Endothelial cell of umbilical vein (primary cell): ENCODE results near the gene KIF2C. TPM values are rescaled to one million over a fixed set of nuclear protein-coding genes. Genes with fewer than 3 reads are reported as not detected.

Source experiments
- BruUV-seq: library from RNA; stranded (reverse); fragments of 400-500 nt; replicated peaks from 2 replicates; lab custom pipeline; 2021; lab: Mats Ljungman, UMichigan
- CTCF ChIA-PET: fragments of 300-600, 350-600 bp; sonication (Branson Sonifier 250); formaldehyde crosslinking; loops from one replicate; lab custom pipeline; 2021; ENCODE audit warnings: antibody characterized with exemption, inconsistent platforms; lab: Charles Lee
- POLR2A ChIA-PET: fragments of 300-600, 350-600 bp; sonication (Branson Sonifier 250); formaldehyde crosslinking; loops from one replicate; lab custom pipeline; 2021; ENCODE audit warnings: antibody characterized with exemption, inconsistent platforms; lab: Charles Lee
- DNase-seq: peaks from one replicate; pipeline ENCODE4 v3.0.0-alpha.2; 2011; ENCODE audit warnings: low read depth, low spot score
- FAIRE-seq: peaks from 2 replicates; lab custom pipeline; 2011; peaks lifted over from hg19 to GRCh38; lab: Jason Lieb, UNC
- H2AFZ ChIP-seq: 2 replicates; pipeline ENCODE4 v1.6.0; 2012; ENCODE audit warnings: low read depth, low read length, control low read depth, inconsistent platforms
- H3K27ac ChIP-seq: 2 replicates; pipeline ENCODE4 v1.5.1; 2011; ENCODE audit warnings: low read depth, mild to moderate bottlenecking, control low read depth, low read length, moderate library complexity; ENCODE audit not compliant: insufficient read depth
- H3K27me3 ChIP-seq, 2 experiments: 2 replicates each; pipeline versions ENCODE4 v1.6.0 to v1.6.1; 2011; ENCODE audit warnings: low read length in 2 of 2, mixed read lengths in 1 of 2; ENCODE audit not compliant: control insufficient read depth in 2 of 2, insufficient read depth in 2 of 2
- H3K36me3 ChIP-seq, 2 experiments: 2 replicates in 1 of 2; 3 replicates in 1 of 2; pipeline ENCODE4 v1.5.1; 2011; ENCODE audit warnings: low read length in 2 of 2, mild to moderate bottlenecking in 1 of 2, moderate library complexity in 1 of 2; ENCODE audit not compliant: control insufficient read depth in 2 of 2, insufficient read depth in 2 of 2; ENCODE audit errors: extremely low read depth in 1 of 2
- H3K4me1 ChIP-seq: 3 replicates; pipeline ENCODE4 v1.5.1; 2011; ENCODE audit warnings: mild to moderate bottlenecking, low read length; ENCODE audit not compliant: control insufficient read depth, insufficient read depth; ENCODE audit errors: extremely low read depth
- H3K4me2 ChIP-seq: 2 replicates; pipeline ENCODE4 v1.6.1; 2011; ENCODE audit warnings: low read length, control low read depth, mixed read lengths; ENCODE audit not compliant: insufficient read depth
- H3K4me3 ChIP-seq, 3 experiments: fragments of 200-600 bp in 1 of 3; sonication (generic), shearing (Covaris generic) in 1 of 3; replicated peaks in 1 of 3; 2 replicates each; pipeline ENCODE4 v1.5.1; 2011 to 2016; ENCODE audit warnings: control low read depth in 3 of 3, low read length in 3 of 3, mild to moderate bottlenecking in 2 of 3, inconsistent platforms in 1 of 3, low read depth in 1 of 3, moderate library complexity in 1 of 3; ENCODE audit not compliant: insufficient read depth in 1 of 3
- H3K79me2 ChIP-seq: 2 replicates; pipeline ENCODE4 v1.6.0; 2012; ENCODE audit warnings: low read length, inconsistent platforms; ENCODE audit not compliant: control insufficient read depth, insufficient read depth
- H3K9ac ChIP-seq: replicated peaks from 2 replicates; pipeline ENCODE3; 2011; ENCODE audit warnings: low read length, control low read depth; ENCODE audit not compliant: insufficient read depth; ENCODE audit errors: extremely low read depth
- H3K9me1 ChIP-seq: replicated peaks from 3 replicates; pipeline ENCODE4 v1.6.0; 2011; ENCODE audit warnings: mild to moderate bottlenecking, low read length; ENCODE audit not compliant: control insufficient read depth, insufficient read depth; ENCODE audit errors: extremely low read depth
- H3K9me3 ChIP-seq: replicated peaks from 2 replicates; pipeline ENCODE4 v1.5.1; 2012; ENCODE audit warnings: low read length, inconsistent platforms; ENCODE audit not compliant: control insufficient read depth, insufficient read depth
- H4K20me1 ChIP-seq: replicated peaks from 2 replicates; pipeline ENCODE3; 2011; ENCODE audit warnings: mild to moderate bottlenecking, low read length; ENCODE audit not compliant: control insufficient read depth, insufficient read depth; ENCODE audit errors: extremely low read depth
- CTCF ChIP-seq, 2 donors: IDR thresholded peaks; 1 replicate in 1 of 2; 2 replicates in 1 of 2; pipeline ENCODE4 v1.5.1; 2011; ENCODE audit warnings: low read length in 2 of 2, mild to moderate bottlenecking in 2 of 2, moderate library complexity in 2 of 2, control low read depth in 1 of 2, inconsistent platforms in 1 of 2, low read depth in 1 of 2; ENCODE audit not compliant: insufficient read depth in 1 of 2; ENCODE audit errors: extremely low read depth in 1 of 2
- EZH2 ChIP-seq: IDR thresholded peaks from 2 replicates; pipeline ENCODE4 v1.6.1; 2012; ENCODE audit warnings: borderline replicate concordance, low read depth, mild to moderate bottlenecking, moderate library complexity, low read length, inconsistent platforms; ENCODE audit not compliant: severe bottlenecking
- FOS ChIP-seq: IDR thresholded peaks from 2 replicates; pipeline ENCODE4 v1.6.1; 2011; ENCODE audit warnings: mild to moderate bottlenecking, low read length, moderate library complexity, borderline replicate concordance; ENCODE audit not compliant: insufficient read depth
- JUN ChIP-seq: IDR thresholded peaks from 2 replicates; pipeline ENCODE4 v1.6.1; 2011; ENCODE audit warnings: borderline replicate concordance, low read depth; ENCODE audit not compliant: insufficient read length, insufficient read depth
- MAX ChIP-seq: IDR thresholded peaks from 2 replicates; pipeline ENCODE4 v1.6.1; 2011; ENCODE audit not compliant: insufficient read depth, insufficient read length
- MYC ChIP-seq: IDR thresholded peaks from one replicate; pipeline ENCODE4 v1.6.1; 2011; ENCODE audit warnings: mild to moderate bottlenecking, low read depth, low read length
- POLR2AphosphoS5 ChIP-seq: IDR thresholded peaks from 2 replicates; pipeline ENCODE4 v1.6.1; 2012; ENCODE audit warnings: low read depth, mild to moderate bottlenecking, control low read depth, low read length, moderate library complexity; ENCODE audit not compliant: insufficient read depth
- dilution Hi-C: fragments of 300-500 bp; cut with MboI; formaldehyde crosslinking; loops from one replicate; pipeline ENCODE4 v1.15.0; 2019; ENCODE audit warnings: low sequenced_read_pairs; ENCODE audit not compliant: extremely low pct_ligation_motif_present
- intact Hi-C: fragments of 100-400 bp; cut with micrococcal nuclease; formaldehyde crosslinking; loops from one replicate; pipeline ENCODE4 v1.10.0; 2022
- polyA plus RNA-seq, 4 experiments: library from polyadenylated mRNA; depleted of rRNA in 3 of 4; stranded (reverse) in 3 of 4; unstranded in 1 of 4; fragments of >200 nt; gene quantifications; 2 replicates each; pipeline versions ENCODE4 v1.2.1 to v1.2.3, GENCODE V29; 2011 to 2012; ENCODE audit warnings: missing spikeins in 1 of 4
- total RNA-seq: library from RNA; stranded (reverse); gene quantifications from 2 replicates; pipeline ENCODE4 v1.2.3, GENCODE V29; 2021

KIF2C gene
- total and polyA plus RNA-seq, 2 donors (not counting 3 experiments of a cell fraction or from before 2014, with no cell fraction given), result 27.1 to 53.7 TPM

- FAIRE-seq, result no peak
- ChIA-PET CTCF (no interaction called here), POLR2A (no interaction called here)
- H2AFZ ChIP-seq, result no peak overlapping the region
- H3K4me2 ChIP-seq, result no peak overlapping the region
- H4K20me1 ChIP-seq, result no peaks in the 10 kb centered on the region
- dilution Hi-C loops (no loop called here), intact Hi-C loops (no loop called here)
- no peaks in the 10 kb centered on the region for H3K9me3 ChIP-seq
- no TSS peak for BruUV-seq
- no peak overlapping the region for H3K9ac ChIP-seq
- H3K4me3 ChIP-seq, result no peak overlapping the region
- no peaks in the 10 kb centered on the region for H3K36me3 ChIP-seq
- H3K4me1 ChIP-seq, result no peaks in the 10 kb centered on the region
- no peaks in the 10 kb centered on the region for H3K9me1 ChIP-seq
- TF ChIP-seq MYC (no peak), EZH2 (no peak), JUN (no peak), POLR2AphosphoS5 (no peak), CTCF (IDR thresholded peaks at IDR 0.05; ENCODE audit: extremely low read depth in 1 of 2, insufficient read depth in 1 of 2, low read depth in 1 of 2, low read length in 2 of 2) (no peak), MAX (no peak), FOS (no peak)
- no peak for DNase-seq
- no peak overlapping the region for H3K27ac ChIP-seq
- peaks cover 4 to 18% of the 10 kb centered on the region in 2 experiments for H3K27me3 ChIP-seq
- H3K79me2 ChIP-seq, result no peaks in the 10 kb centered on the region
Measured at GRCh38 chr1:44693900-44694299, 45.7 kb upstream of the KIF2C start.
